Upper lobe of left lung (tissue), 6 donors: ENCODE measurements around the gene KLHL30. TPM values are rescaled to one million over a fixed set of nuclear protein-coding genes. Genes with fewer than 3 reads are reported as not detected.

Experiments
- ATAC-seq, 2 donors: fragments of 200-7000 bp; cut with Tn5 transposase; one replicate each; pipeline ENCODE4 v1.9.1; 2022; ENCODE audit warnings: mild to moderate bottlenecking in 2 of 2, moderate library complexity in 2 of 2; ENCODE audit not compliant: low FRiP score in 2 of 2
- DNase-seq, 2 donors: peaks; one replicate each; pipeline ENCODE4 v3.0.0-alpha.2; 2019 to 2020
- H3K27ac ChIP-seq, 4 donors: fragments of 200-600 bp; sonication (generic); one replicate each; pipeline ENCODE4 v1.5.1; 2016 to 2019
- H3K27me3 ChIP-seq, 4 donors: fragments of 200-600 bp; sonication (generic); one replicate each; pipeline ENCODE4 v1.5.1; 2017 to 2019
- H3K36me3 ChIP-seq, 4 donors: fragments of 200-600 bp; sonication (generic); one replicate each; pipeline ENCODE4 v1.5.1; 2016 to 2019
- H3K4me1 ChIP-seq, 4 donors: fragments of 200-600 bp; sonication (generic); one replicate each; pipeline ENCODE4 v1.5.1; 2018 to 2019
- H3K4me3 ChIP-seq, 4 donors: fragments of 200-600 bp; sonication (generic); one replicate each; pipeline ENCODE4 v1.5.1; 2017 to 2019; ENCODE audit warnings: mild to moderate bottlenecking in 2 of 4, moderate library complexity in 1 of 4
- H3K9me3 ChIP-seq, 4 donors: fragments of 200-600 bp; sonication (generic); one replicate each; pipeline ENCODE4 v1.5.1; 2018 to 2019
- CTCF ChIP-seq, 6 experiments: fragments of 450-650 bp in 4 of 6; fragments of 200-600 bp in 2 of 6; sonication (generic) in 2 of 6; IDR thresholded peaks; one replicate each; pipeline ENCODE4 v1.5.1; 2016 to 2019; ENCODE audit warnings: antibody characterized with exemption in 6 of 6
- EP300 ChIP-seq, 4 donors: sonication (generic); formaldehyde crosslinking; IDR thresholded peaks; one replicate each; pipeline ENCODE4 v1.5.1; 2017; ENCODE audit warnings: antibody characterized with exemption in 4 of 4, control low read depth in 2 of 4
- POLR2A ChIP-seq, 4 donors: fragments of 450-650 bp; IDR thresholded peaks; one replicate each; pipeline ENCODE4 v1.5.1; 2016 to 2017; ENCODE audit warnings: antibody characterized with exemption in 4 of 4, mild to moderate bottlenecking in 2 of 4
- POLR2AphosphoS5 ChIP-seq, 2 donors: sonication (generic); formaldehyde crosslinking; IDR thresholded peaks; one replicate each; pipeline ENCODE4 v1.5.1; 2017; ENCODE audit warnings: antibody characterized with exemption in 2 of 2
- WGBS, 2 donors: methylation state at CpG; one replicate each; pipeline ENCODE4 v1.1.5; 2017 to 2018; 5-methylcytosine and 5-hydroxymethylcytosine counted together
- total RNA-seq, 6 donors: library from RNA; depleted of rRNA in 4 of 6; stranded (reverse); fragments of >200 nt in 4 of 6; gene quantifications; one replicate each; pipeline versions ENCODE4 v1.1.0 to v1.2.1, GENCODE V29; 2016 to 2021
- donor health status: DM: no; HTN: no; CAD: no; lungs with moderate emphysema.
- donor health status: DM: no; HTN: yes; CAD: no; lungs with severe emphysema.

KLHL30 gene
- total RNA-seq, 6 donors from 2014 or later, result 0.30 to 1.3 (median 0.97) TPM; not detected in 2

- ATAC-seq, result no peak
- Histone ChIP-seq H3K4me3 (no peak overlapping the region), H3K4me1 (peaks cover 0 to 7% (median 3%) of the 10 kb centered on the region in 4 donors), H3K9me3 (no peaks in the 10 kb centered on the region), H3K36me3 (no peaks in the 10 kb centered on the region), H3K27me3 (no peaks in the 10 kb centered on the region), H3K27ac (no peak overlapping the region)
- DNase-seq, result peak in 1 of 2 donors; percentile 70
- WGBS, 2 donors, result 77 to 79% methylated on average over 11 to 22 of the region's 22 CpGs
- TF ChIP-seq POLR2A (IDR thresholded peaks at IDR 0.05) (no peak), POLR2AphosphoS5 (IDR thresholded peaks at IDR 0.05) (no peak), CTCF (IDR thresholded peaks at IDR 0.05) (no peak), EP300 (IDR thresholded peaks at IDR 0.05) (no peak)
Measured at GRCh38 chr2:238123218-238123971, 15.1 kb upstream of the KLHL30 start.

DNA sequence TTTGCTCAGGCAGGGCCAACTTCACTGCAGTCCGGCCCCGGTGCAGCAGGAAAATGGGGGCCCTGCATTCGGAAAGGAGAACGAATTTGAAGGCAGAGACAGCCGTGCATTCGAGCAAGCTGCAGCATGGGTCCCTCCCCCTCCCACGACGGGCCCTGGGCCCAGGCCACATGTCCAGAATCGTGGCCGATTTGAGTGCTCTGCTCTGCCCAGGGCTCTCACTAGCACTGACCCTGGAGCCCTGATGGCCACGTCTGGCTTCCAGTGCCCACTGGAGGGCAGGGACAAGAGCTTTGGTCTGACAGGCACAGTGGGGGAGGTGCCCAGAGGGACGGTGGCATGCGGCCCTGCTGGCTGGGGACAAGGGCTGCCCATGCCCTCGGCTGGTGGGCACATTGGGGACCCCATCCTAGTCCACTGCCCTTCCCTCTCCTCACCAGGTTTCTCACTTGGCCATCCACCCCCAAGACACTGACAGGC lies 14.4 kb upstream of the KLHL30 start:
- WGBS, 2 donors, result 75 to 78% methylated on average over 6 to 14 of the region's 14 CpGs
- Histone ChIP-seq H3K27me3 (no peaks in the 10 kb centered on the region), H3K4me1 (peaks cover 0 to 7% (median 3%) of the 10 kb centered on the region in 4 donors), H3K9me3 (no peaks in the 10 kb centered on the region), H3K4me3 (no peak overlapping the region), H3K36me3 (no peaks in the 10 kb centered on the region), H3K27ac (no peak overlapping the region)
- peak in 1 of 2 donors; percentile 58 for DNase-seq
- no peak for TF ChIP-seq POLR2AphosphoS5 (IDR thresholded peaks at IDR 0.05)
- no peak for TF ChIP-seq CTCF (IDR thresholded peaks at IDR 0.05)
- no peak for TF ChIP-seq POLR2A (IDR thresholded peaks at IDR 0.05)
- TF ChIP-seq EP300 (IDR thresholded peaks at IDR 0.05), result no peak
- ATAC-seq, result no peak

DNA sequence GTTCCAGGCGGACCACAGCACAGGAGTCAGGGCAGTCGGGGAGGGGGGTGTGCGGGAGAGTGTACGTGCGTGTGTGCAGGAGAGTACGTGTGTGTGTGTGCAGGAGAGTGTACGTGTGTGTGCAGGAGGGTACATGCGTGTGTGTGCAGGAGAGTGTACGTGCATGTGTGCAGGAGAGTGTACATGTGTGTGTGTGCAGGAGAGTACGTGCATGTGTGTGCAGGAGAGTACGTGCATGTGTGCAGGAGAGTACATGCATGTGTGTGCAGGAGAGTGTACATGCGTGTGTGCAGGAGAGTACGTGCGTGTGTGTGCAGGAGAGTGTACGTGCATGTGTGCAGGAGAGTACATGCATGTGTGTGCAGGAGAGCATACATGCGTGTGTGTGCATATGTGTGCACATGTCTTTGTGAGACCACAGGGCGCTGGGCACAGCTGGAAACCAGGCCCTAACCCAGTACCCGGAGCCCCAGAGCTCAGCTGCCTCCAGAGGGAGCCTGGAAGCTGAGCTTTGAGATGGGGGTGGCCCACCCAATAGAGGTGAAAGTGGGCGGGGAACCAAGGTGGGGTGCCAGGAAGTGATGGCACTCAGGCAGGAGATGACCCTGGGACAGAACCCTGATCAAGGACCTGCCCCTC lies 13.9 kb upstream of the KLHL30 start:
- Histone ChIP-seq H3K36me3 (no peaks in the 10 kb centered on the region), H3K4me1 (peaks cover 0 to 7% (median 3%) of the 10 kb centered on the region in 4 donors), H3K4me3 (no peak overlapping the region), H3K27ac (no peak overlapping the region), H3K9me3 (no peaks in the 10 kb centered on the region), H3K27me3 (no peaks in the 10 kb centered on the region)
- TF ChIP-seq POLR2A (IDR thresholded peaks at IDR 0.05), result no peak
- TF ChIP-seq CTCF (IDR thresholded peaks at IDR 0.05), result no peak
- no peak for TF ChIP-seq EP300 (IDR thresholded peaks at IDR 0.05)
- no peak for TF ChIP-seq POLR2AphosphoS5 (IDR thresholded peaks at IDR 0.05)
- WGBS, 2 donors, result 82 to 89% methylated on average over 19 of the region's 19 CpGs
- DNase-seq (no peak), ATAC-seq (no peak)

DNA sequence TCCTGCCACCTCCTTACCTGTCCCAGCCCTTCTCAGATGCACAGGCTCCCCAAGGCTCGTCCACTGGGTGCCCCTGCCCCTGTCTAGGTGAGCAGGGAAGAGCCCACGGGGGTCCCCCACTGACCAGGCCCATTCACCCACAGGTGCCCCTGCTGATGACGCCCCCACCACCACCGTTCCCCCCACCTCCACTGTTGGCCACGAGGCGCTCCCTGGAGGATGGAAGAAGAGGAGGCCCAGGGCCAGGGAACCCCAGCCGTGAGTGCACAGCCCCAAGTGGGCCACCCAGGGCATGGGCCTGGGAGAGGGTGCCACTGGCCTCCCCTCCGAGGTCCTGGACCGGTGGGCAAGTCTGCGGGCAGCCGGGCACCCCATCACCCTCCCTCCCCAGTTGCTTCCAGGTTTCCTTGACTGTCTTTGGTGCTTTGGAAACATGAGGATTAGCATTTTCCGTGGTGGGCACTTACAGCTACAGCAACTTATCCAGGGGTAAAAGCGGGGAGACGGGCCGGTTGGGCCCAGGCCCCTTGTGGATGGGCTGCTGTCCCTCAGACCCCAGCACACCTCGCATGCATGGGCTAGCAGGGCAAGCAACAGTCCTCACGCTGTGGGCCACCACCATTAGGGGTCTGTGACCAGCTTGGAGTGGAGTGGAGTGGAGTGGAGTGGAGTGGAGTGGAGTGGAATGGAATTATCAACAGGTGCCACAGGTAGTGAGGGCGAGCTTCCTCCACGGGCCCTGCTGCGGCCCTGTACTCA lies 13.2 kb upstream of the KLHL30 start:
- 85 to 86% methylated on average over 9 to 20 of the region's 20 CpGs for whole genome bisulfite sequencing, 2 donors
- peaks cover 0 to 7% (median 3%) of the 10 kb centered on the region in 4 donors for H3K4me1 ChIP-seq
- H3K36me3 ChIP-seq, result no peaks in the 10 kb centered on the region
- TF ChIP-seq CTCF (IDR thresholded peaks at IDR 0.05) (no peak), EP300 (IDR thresholded peaks at IDR 0.05) (no peak), POLR2AphosphoS5 (IDR thresholded peaks at IDR 0.05) (no peak), POLR2A (IDR thresholded peaks at IDR 0.05) (no peak)
- H3K27me3 ChIP-seq, result no peaks in the 10 kb centered on the region
- DNase-seq (peak in 1 of 2 donors; percentile 74), ATAC-seq (no peak)
- H3K4me3 ChIP-seq, result no peak overlapping the region
- no peak overlapping the region for H3K27ac ChIP-seq
- H3K9me3 ChIP-seq, result no peaks in the 10 kb centered on the region
